B cell (primary cell): ENCODE data around the gene MIDN. TPM values are rescaled to one million over a fixed set of nuclear protein-coding genes. Genes with fewer than 3 reads are reported as not detected.

ENCODE experiments used
- ATAC-seq: fragments of 200-7000 bp; cut with Tn5 transposase; one replicate; pipeline ENCODE4 v1.10.0; 2021; ENCODE audit warnings: low read depth, mild to moderate bottlenecking, moderate number of reproducible peaks, moderate library complexity
- CTCF ChIA-PET: fragments of 350-600 bp; sonication (Branson Sonifier 250); formaldehyde crosslinking; loops from one replicate; lab custom pipeline; 2021; ENCODE audit warnings: antibody characterized with exemption, inconsistent platforms; lab: Charles Lee
- POLR2A ChIA-PET: fragments of 350-600 bp; sonication (Branson Sonifier 250); formaldehyde crosslinking; loops from one replicate; lab custom pipeline; 2021; ENCODE audit warnings: antibody characterized with exemption; lab: Charles Lee
- DNase-seq: peaks from one replicate; pipeline ENCODE4 v3.0.0; 2013
- H2AFZ ChIP-seq: 2 replicates; pipeline ENCODE4 v1.6.1; 2012; ENCODE audit warnings: mild to moderate bottlenecking, low read depth, low read length; ENCODE audit not compliant: insufficient read depth, poor library complexity, severe bottlenecking
- H3K27ac ChIP-seq, 2 donors: 1 replicate in 1 of 2; 2 replicates in 1 of 2; pipeline ENCODE4 v1.5.1; 2012 to 2013; ENCODE audit warnings: low read length in 2 of 2, mild to moderate bottlenecking in 2 of 2, moderate library complexity in 1 of 2
- H3K27me3 ChIP-seq, 4 experiments: fragments of 200-600 bp in 1 of 4; sonication (generic) in 1 of 4; replicated peaks in 1 of 4; 1 replicate in 2 of 4; 2 replicates in 2 of 4; pipeline versions ENCODE4 v1.6.1 to v1.7.0; 2013 to 2016; ENCODE audit warnings: low read length in 3 of 4, mild to moderate bottlenecking in 2 of 4, mixed read lengths in 1 of 4, moderate library complexity in 1 of 4; ENCODE audit not compliant: insufficient read depth in 4 of 4, control insufficient read depth in 3 of 4; ENCODE audit errors: control extremely low read depth in 1 of 4
- H3K36me3 ChIP-seq, 2 experiments: replicated peaks in 1 of 2; 1 replicate in 1 of 2; 2 replicates in 1 of 2; pipeline versions ENCODE4 v1.6.1 to v1.7.1; 2013; ENCODE audit warnings: low read length in 1 of 2; ENCODE audit not compliant: insufficient read depth in 2 of 2, control insufficient read depth in 1 of 2; ENCODE audit errors: control extremely low read depth in 1 of 2, extremely low read depth in 1 of 2
- H3K4me1 ChIP-seq, 2 donors: fragments of 200-600 bp in 1 of 2; sonication (generic) in 1 of 2; 1 replicate in 1 of 2; 2 replicates in 1 of 2; pipeline versions ENCODE4 v1.5.1 to v1.6.1; 2013 to 2017; ENCODE audit warnings: low read length in 2 of 2; ENCODE audit not compliant: control insufficient read depth in 2 of 2, insufficient read depth in 2 of 2
- H3K4me2 ChIP-seq: replicated peaks from 2 replicates; pipeline ENCODE3; 2012; ENCODE audit warnings: mild to moderate bottlenecking, low read depth, low read length; ENCODE audit not compliant: poor library complexity, severe bottlenecking
- H3K4me3 ChIP-seq, 5 experiments: fragments of 200-600 bp in 1 of 5; sonication (generic) in 1 of 5; 1 replicate in 3 of 5; 2 replicates in 2 of 5; pipeline versions ENCODE4 v1.5.1 to v1.7.0; 2011 to 2016; ENCODE audit warnings: low read length in 4 of 5, mild to moderate bottlenecking in 4 of 5, low read depth in 2 of 5, control low read depth in 1 of 5, moderate library complexity in 1 of 5; ENCODE audit not compliant: insufficient read depth in 1 of 5; ENCODE audit errors: control extremely low read depth in 1 of 5, extremely low read depth in 1 of 5
- H3K79me2 ChIP-seq: fragments of 200-600 bp; sonication (generic); one replicate; pipeline ENCODE4 v1.6.0; 2016; ENCODE audit warnings: low read length; ENCODE audit not compliant: control insufficient read depth, insufficient read depth
- H3K9ac ChIP-seq: fragments of 200-600 bp; sonication (generic); 2 replicates; pipeline ENCODE4 v1.6.1; 2017; ENCODE audit warnings: mild to moderate bottlenecking, low read length, moderate library complexity
- H3K9me3 ChIP-seq, 3 donors: one replicate each; pipeline versions ENCODE4 v1.6.1 to v1.7.1; 2013; ENCODE audit warnings: low read length in 2 of 3; ENCODE audit not compliant: control insufficient read depth in 2 of 3, insufficient read depth in 1 of 3; ENCODE audit errors: control extremely low read depth in 1 of 3
- H4K20me1 ChIP-seq: 2 replicates; pipeline ENCODE4 v1.6.0; 2012; ENCODE audit warnings: mild to moderate bottlenecking, low read length; ENCODE audit not compliant: insufficient read depth, control insufficient read depth, poor library complexity, severe bottlenecking
- H3K27ac Mint-ChIP-seq: one replicate; pipeline ENCODE4 v1.8.0; 2021; ENCODE audit warnings: mixed read lengths
- H3K27me3 Mint-ChIP-seq: one replicate; pipeline ENCODE4 v1.8.0; 2021; ENCODE audit warnings: mixed read lengths
- H3K4me1 Mint-ChIP-seq: one replicate; pipeline ENCODE4 v1.8.0; 2021; ENCODE audit warnings: mixed read lengths
- H3K4me3 Mint-ChIP-seq: one replicate; pipeline ENCODE4 v1.8.0; 2021; ENCODE audit warnings: mixed read lengths
- H3K9me3 Mint-ChIP-seq: one replicate; pipeline ENCODE4 v1.8.0; 2022; ENCODE audit warnings: mixed read lengths; ENCODE audit not compliant: insufficient read depth
- CTCF ChIP-seq: fragments of 200-600 bp; IDR thresholded peaks from one replicate; pipeline ENCODE4 v1.8.0; 2022; ENCODE audit warnings: antibody characterized with exemption, mild to moderate bottlenecking
- EZH2 ChIP-seq: IDR thresholded peaks from 2 replicates; pipeline ENCODE4 v1.6.1; 2012; ENCODE audit warnings: borderline replicate concordance, low read depth, mild to moderate bottlenecking, moderate library complexity, low read length; ENCODE audit not compliant: insufficient read depth, poor library complexity, severe bottlenecking
- WGBS: methylation state at CpG from one replicate; pipeline ENCODE4 v1.1.5; 2013; ENCODE audit warnings: missing lambda C conversion rate; ENCODE audit not compliant: insufficient coverage; 5-methylcytosine and 5-hydroxymethylcytosine counted together
- intact Hi-C: fragments of 100-400 bp; cut with micrococcal nuclease; formaldehyde crosslinking; loops from one replicate; pipeline ENCODE4 v1.10.0; 2022
- polyA plus RNA-seq: library from polyadenylated mRNA; depleted of rRNA; stranded (reverse); fragments of >200 nt; gene quantifications from 2 replicates; pipeline ENCODE4 v1.2.3, GENCODE V29; 2012
- total RNA-seq, 2 donors: library from RNA; stranded (reverse); fragments of 120-200 nt in 1 of 2; gene quantifications; 1 replicate in 1 of 2; 2 replicates in 1 of 2; pipeline versions ENCODE4 v1.2.3 to v1.2.4, GENCODE V29; 2013 to 2022

MIDN gene
- total and polyA plus RNA-seq, 2 donors (not counting 1 experiment from before 2014, with no cell fraction given): 98.5 to 156 TPM

DNA sequence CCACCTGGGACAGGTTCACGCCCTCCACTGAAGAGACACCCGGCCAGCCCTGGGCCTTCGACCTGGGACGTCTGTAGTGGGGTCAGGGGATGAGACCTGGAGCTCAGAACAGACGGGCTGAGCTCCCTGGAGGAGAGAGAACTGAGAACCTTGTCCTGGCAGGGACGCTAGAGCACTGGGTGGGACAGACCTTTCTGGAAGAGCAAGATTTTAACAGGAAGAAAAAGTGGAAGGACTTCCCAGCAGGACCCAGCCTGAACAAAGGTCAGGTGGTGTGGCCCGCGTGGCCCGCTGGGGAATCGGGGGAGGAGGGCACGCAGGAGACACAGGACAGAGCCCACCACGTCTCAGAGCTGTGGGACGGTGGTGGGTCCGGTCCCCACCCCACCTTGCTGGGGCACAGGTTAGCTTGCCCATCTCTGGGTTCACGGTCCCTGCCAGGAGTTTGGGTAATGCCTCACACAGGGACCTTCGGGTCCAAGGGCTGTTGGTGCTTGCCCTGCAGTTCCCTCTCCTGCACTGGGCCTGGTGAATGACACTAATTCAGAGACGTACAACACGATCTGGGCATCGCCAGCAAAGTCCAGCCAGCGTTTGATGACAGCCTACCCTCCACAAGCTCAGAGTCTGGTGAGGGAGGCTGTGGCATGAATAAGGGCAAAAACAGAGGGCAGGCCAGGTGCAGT, 36.1 kb downstream of the MIDN start:
- no peak overlapping the region for H3K27ac Mint-ChIP-seq
- H3K4me3 Mint-ChIP-seq: peak overlapping the region; percentile 46
- Histone ChIP-seq H3K4me3 (no peak overlapping the region), H3K36me3 (peaks cover 0 to 7% of the 10 kb centered on the region in 2 experiments), H3K27ac (no peak overlapping the region), H3K9me3 (peaks cover 0 to 8% (median 0%) of the 10 kb centered on the region in 3 donors), H3K4me2 (no peak overlapping the region), H3K4me1 (peaks cover 9 to 10% of the 10 kb centered on the region in 2 donors), H3K27me3 (peaks cover 0 to 50% (median 20%) of the 10 kb centered on the region in 4 experiments), H2AFZ (no peak overlapping the region), H4K20me1 (peaks cover 15% of the 10 kb centered on the region), H3K9ac (no peak overlapping the region), H3K79me2 (peaks cover 8% of the 10 kb centered on the region)
- H3K27me3 Mint-ChIP-seq: peaks cover 21% of the 10 kb centered on the region
- intact Hi-C loops: no loop called here
- ChIA-PET POLR2A (no interaction called here), CTCF (interaction anchor here (1.3 kb wide), 1 partner anchor 40 kb away, joined by 4 read pairs; no protein-coding TSS in a partner anchor)
- WGBS: 80% methylated on average over 20 of the region's 20 CpGs
- no peaks in the 10 kb centered on the region for H3K9me3 Mint-ChIP-seq
- H3K4me1 Mint-ChIP-seq: peaks cover 22% of the 10 kb centered on the region
- no peak for ATAC-seq
- no peak for TF ChIP-seq CTCF
- TF ChIP-seq EZH2: no peak
- DNase-seq: peak; percentile 28
